ENCODE results near the gene FAM181B.

- TF ChIP-seq CTCF (IDR thresholded peaks at IDR 0.05) = no peak
- no peak for TF ChIP-seq POLR2AphosphoS5 (IDR thresholded peaks at IDR 0.05)
- TF ChIP-seq POLR2A (IDR thresholded peaks at IDR 0.05) = no peak
These were observed 19.1 kb downstream of the FAM181B start for GRCh38 chr11:82714346-82715174.

All from stomach (tissue), 4 donors.